Stimulated activated CD8-positive, alpha-beta memory T cell treated with anti-CD3 and anti-CD28 coated beads, Interleukin-15, amount 100 ng/mL, for 24 hours (primary cell): ENCODE results near the gene SPINK4.

ENCODE experiments used
- DNase-seq: peaks from one replicate; pipeline ENCODE4 v3.0.0-alpha.2; 2020; ENCODE audit warnings: low read depth

The SPINK4 gene, protein sequence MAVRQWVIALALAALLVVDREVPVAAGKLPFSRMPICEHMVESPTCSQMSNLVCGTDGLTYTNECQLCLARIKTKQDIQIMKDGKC

DNA sequence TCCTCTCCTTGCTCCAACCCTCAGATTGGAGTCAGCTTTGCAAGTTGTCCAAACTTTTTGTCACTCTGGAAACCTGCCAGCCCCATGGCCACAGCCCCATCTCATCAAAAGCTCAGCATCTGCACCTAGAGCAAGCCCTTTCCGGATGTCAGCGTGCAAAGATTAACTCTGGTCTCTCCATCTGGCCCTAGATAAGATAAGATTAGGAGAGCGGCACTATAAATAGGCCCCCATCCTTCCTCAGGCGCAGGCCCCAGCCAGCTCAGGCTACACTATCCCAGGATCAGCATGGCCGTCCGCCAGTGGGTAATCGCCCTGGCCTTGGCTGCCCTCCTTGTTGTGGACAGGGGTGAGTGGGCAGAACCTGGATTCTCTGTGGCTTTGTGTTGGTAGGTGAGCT lies at the start of gene SPINK4:
Gene SPINK4 (plus strand): TSS at position 247 of the 400 bp plus-strand sequence. CDS start 42 bp downstream, at position 289.
- DNase-seq, result no peak

DNA sequence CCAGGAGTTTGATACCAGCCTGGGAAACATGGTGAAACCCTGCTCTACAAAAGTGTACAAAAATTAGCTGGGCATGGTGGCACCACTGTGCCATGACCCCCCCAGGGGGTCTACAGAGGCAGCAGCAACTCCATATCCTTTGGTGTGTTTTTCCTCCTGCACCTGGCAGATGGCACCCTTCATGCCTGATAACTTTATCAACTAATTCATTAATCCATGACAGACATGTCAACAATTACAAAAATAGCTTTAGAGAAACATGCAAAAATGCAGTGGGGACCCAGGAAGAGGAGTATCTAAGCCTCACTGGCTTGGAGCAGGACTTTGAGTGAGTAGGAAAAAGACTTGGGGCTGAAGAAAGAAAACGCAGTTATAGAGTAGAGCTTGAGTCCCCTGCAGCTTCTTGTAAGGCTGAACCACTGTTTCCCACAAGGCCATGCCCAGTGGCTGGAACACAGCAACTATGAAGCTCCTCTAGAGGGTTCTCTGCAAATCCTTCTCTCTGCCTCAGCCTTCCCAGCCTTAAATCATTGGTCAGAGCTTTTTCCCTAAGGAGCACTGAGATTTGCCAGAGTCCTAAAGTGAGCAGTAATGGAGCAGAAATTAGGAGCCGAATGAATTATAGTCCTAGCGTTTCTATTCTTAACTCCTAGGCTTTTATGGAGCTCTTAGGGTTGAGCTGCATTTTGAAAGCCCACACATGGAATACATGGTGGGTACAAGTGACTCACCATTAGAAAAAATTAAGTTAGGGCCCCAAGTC lies 47.3 kb upstream of the SPINK4 start:
- DNase-seq, result no peak

DNA sequence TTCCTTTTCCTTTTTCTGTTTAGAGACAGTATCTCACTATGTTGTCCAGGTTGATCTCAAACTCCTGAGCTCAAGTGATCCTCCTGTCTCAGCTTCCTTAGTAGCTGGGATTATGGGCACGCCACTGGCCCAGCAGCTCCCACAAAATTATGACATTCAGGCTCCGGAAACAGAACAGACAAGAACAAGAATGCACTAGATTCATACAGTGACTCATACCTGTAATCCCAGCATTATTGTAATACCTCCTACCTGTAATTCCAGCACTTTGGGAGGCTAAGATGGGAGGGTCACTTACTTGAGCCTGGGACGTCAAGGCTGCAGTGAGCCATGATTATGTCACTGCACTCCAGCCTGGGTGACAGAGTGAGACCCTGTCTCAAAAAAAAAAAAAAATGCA lies 46.1 kb upstream of the SPINK4 start:
- DNase-seq, result no peak

DNA sequence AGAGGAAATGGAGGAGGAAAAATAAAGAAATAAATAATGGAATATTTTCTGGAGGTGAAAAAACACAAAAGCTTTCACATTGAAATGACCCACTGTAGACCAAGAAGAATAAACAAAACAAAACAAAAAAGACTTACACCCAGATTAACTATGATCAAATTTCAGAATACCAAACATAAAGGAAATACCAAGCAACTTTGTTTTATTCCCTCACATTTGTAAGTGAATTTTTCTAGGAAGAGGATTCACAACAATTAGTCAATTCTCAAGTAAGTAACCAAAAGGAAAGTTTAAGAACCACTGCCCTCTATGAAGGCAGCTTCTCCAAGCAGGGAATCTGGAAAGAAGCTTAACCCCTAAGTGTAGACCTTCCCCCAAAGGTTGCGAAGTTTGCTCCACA lies 43.2 kb upstream of the SPINK4 start:
- DNase-seq, result no peak

DNA sequence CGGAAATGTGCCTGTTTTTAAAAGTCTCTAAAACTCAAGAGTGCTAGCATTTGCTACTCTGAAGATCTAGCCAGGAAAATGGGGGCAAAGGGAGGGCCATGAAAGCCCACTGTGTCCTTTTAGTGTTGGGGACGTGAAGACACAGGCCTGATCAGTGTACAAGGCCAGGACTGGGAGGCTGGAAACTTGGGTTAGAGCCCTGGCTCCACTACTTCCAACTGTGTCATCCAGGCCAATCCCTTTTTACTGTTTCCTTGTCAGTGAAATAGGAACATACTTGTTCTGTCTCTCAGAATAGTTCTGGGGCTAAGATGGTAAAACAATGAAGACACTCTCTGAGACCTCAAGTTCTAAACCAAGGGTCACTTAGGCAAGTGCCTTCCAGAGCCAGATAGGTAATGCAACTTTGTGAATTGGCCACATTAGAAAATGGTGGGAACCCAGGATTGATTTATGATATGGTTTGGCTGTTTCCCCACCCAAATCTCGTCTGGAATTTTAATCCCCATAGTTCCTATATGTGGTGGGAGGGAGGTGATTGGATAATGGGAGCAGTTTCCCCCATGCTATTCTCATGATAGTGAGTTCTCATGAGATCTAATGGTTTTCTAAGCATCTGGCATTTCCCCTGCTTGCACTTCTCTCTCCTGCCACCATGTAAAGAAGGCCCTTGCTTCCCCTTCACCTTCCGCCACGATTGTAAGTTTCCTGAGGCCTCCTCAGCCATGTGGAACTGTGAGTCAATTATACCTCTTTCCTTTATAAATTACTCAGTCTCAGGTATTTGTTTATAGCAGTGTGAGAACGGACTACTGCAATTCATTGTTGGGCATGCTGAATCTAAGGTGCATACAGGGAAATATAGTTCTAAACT lies 42.5 kb upstream of the SPINK4 start:
- DNase-seq, result no peak

DNA sequence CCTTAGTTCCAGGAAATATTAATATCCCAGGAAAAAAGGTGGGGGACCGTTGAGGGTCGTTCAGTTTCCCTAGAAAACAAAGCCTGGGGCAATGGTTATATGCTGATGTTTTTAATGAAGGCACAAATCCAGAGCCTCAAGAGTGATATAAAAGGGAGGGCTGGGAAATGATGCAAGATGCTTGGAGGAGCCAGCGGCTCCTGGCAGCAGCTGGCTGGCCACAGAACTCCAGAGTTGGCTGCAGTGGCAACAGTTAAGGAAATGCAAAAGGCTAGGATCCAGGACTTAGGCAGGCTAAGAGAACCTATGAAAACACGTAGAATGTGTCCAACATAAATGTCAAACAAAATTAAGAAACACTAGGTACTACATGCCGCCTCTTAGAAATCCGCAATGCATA lies 41.8 kb upstream of the SPINK4 start:
- no peak for DNase-seq

DNA sequence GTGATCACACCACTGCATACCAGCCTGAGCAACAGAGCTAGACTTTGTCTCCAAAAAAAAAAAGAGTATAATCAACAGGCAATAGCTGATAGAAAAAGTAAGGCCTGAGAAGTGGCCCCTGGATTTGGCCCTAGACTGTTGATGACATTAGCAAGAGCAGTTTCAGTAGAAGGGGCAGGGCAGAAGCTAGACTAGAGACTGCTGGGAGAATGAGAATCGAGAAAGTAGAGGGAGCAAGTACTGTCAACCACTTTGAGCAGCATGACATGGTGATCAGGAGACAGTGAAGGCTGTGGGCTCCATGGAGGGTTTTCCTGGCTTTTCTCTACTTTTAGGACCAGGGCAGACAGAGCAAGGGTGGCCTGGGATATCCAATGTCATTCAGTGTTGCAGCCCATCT lies 37.9 kb upstream of the SPINK4 start:
- DNase-seq, result no peak

DNA sequence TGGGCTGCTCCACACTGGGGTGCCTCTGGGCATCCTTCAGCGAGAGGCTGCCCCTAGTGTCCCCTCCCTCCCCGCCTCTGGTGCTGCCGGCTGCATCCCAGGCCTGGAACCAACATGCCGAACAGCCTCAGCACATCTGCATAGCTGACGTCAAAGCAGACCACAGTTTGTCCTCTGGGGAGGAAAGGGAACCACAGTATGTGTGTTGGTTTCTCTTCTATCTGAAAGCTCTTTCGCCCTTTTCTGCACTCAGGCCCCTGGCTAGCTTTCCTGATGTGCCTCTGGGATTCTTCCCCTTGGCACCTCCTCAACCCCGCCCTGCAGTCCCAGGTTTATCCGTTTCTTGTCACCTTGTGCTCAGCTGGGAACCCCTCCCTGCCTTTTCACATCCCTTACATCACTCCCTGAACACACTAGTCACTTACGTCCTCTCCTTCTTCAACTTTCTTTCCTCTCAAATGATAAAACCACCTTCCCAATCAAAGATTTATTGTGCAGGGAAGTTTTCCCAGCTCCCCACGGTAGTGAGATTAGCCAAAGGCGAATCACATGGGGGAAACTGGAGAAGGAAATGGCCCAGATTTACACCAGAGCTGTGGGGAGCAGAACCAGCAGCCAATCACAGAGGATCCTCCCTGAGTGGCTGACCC lies 37.3 kb upstream of the SPINK4 start:
- no peak for DNase-seq

DNA sequence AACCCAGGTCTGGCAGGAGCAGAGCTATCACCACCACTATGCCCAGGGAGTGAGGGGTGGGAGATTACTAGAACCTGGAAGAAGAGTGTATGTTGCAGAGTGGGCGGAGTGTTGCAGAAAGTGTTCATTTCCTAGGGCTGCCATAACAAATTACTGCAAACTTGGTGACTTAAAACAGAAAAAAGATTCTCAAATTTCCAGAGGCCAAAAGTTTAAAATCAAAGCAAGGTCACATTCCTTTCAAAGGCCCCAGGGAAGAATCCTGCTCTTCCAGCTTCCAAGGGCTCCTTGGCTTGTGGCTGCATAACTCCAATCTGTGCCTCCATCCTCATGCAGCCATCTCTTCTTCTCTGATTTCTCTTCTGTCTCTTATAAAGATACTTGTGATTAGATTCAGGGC lies 30.6 kb upstream of the SPINK4 start:
- DNase-seq, result no peak

DNA sequence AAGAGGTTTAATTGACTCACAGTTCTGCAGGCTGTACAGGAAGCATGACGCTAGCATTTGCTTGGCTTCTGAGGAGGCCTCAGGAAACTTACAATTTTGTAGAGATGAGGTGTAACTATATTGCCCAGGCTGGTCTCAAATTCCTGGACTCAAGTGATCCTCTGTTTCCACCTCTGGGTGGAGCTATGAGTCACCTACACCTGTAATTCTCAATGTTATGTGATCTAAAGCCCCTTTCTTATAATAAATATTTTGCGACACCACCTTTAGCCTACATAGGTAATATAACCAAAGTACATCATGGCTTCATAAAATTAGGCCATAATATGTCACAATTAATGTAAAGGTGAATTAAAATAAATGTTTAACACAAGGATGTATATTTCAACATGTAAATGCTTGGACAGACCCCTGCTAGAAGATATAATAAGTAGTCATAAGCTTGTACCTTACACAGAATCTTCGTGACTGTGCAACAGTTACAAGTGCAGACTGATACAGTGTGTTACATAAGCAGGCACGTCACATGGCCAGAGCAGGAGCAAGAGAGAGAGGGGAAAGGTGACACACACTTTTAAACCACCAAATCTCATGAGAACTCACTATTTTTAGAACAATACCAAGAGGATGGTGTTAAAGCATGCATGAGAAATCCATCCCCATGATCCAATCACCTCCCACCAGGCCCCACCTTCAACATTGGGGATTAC lies 29.8 kb upstream of the SPINK4 start:
- DNase-seq, result no peak

DNA sequence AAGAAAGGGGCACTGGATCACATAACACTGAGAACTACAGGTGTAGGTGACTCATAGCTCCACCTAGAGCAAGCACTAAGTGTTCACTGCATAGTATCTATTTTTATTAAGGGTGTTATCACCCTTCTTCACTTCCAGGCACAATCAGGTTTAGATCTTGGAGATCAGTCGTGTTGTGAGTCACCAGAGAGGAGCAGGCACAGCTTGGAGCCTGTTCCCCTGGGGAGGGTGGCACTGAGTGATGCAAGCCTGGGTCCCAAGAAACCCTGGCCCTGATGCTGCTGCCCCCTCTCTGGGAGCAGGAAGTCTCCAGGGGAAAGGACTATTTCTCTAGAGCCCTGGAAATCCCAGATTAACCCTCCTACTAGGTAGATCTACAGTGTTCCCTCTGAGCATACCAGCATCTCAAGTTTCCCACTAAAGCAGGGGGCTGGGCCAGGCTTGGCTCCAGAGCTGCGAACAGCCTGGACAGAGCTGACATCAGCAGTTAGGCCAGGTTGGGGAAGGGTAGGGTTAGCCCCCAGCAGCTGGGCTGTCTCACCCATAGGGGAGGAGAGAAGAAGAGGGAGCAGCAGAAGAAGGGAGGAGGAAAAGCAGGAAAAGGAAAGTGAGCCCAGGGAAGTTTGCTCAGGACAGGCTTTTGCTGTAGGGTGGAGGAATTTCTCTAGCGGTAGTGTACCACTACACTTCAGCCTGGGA lies 28.1 kb upstream of the SPINK4 start:
- DNase-seq, result no peak

DNA sequence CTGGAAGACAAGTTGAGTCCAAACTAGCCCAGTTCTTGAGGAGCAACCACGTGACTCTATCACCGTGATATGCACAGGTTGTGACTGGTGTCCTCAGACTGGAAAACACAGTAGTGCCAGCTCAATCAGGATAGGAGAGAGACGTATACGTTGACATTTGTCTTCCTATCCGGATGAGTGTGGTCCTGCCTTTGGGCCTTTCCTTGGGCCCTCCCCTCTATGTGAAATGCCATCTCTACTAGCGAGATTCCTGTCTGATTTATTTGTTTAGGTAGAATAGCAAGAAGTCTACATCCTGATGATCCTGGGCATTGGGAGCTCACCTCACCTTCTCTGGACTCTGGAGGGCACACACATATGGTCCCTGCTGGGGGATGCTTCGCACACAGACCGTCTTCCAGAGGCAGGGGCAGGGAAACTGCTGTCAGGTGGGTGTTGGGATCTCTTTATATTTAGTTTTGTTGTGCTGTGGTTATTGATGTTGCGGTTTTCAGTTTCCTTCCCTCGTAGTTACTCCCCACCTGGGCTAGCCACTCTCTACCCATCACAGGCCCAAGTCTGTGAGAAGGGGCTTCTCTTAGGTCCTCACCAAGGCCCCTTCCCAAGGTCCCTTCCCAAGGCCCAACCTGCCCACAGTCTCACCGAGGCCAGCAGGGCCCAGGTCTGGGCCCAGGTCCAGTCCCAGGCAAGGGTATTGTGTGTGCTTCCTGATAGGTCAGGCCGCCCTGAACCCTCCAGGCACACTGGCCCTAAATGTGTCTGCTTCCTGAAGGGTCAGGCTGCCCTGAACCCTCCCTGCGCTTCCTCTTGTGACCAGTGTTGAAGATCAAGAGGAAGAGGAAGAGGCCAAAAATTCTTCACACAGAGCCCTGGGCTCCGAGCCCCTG lies 19.0 kb upstream of the SPINK4 start:
- DNase-seq, result no peak

DNA sequence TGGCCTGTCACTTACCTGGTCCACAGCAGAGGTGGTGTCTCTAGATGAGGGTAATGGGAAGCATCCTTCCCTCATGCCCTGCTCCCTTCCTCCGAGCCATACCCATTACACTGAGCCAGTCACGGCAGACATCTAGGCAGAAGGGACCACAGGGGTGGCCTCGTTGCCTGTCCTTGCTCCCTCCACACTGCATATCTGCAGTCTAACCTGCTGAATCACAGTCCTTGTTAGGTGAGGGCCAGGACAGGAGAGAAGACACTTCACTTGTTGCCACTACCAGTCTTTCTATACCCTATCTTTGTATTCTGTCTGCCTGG lies 18.4 kb upstream of the SPINK4 start:
- no peak for DNase-seq

DNA sequence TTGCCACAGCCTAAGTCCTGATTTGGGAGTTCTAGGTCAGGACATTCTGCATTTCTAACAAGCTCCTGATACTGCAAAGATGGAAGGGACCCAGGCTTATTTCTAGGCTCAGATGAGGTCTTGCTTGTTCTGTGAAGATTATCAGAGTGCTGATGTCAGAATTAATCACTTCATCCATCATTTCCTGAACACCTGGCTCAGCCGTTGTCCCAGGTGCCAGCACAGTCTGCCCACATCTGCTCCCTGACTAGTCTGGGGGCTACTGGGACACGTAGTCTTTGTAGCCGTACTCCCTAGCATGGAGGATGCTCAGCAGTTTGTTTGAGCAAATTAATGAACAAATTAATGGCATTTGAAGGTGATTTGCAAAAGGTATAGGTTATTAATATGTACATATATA lies 17.9 kb upstream of the SPINK4 start:
- DNase-seq, result no peak

DNA sequence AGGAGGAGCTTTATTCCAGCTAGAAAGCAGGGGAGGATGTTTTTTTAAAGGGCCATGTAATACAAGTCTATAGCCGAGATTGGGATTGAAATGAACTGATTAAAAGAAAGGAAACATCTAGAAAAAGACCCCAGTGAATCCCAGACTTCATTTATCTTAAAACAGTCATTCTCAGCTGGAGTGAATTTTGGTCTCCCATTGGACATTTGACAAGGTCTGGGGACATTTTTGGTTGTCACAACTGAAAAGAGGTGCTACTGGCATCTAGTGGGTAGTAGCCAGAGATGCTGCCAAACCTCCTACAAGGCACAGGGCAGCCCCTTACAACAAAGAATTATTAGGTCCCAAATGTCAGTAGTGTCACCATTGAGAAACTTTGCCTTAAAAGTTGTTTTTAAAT lies 16.3 kb upstream of the SPINK4 start:
- no peak for DNase-seq

DNA sequence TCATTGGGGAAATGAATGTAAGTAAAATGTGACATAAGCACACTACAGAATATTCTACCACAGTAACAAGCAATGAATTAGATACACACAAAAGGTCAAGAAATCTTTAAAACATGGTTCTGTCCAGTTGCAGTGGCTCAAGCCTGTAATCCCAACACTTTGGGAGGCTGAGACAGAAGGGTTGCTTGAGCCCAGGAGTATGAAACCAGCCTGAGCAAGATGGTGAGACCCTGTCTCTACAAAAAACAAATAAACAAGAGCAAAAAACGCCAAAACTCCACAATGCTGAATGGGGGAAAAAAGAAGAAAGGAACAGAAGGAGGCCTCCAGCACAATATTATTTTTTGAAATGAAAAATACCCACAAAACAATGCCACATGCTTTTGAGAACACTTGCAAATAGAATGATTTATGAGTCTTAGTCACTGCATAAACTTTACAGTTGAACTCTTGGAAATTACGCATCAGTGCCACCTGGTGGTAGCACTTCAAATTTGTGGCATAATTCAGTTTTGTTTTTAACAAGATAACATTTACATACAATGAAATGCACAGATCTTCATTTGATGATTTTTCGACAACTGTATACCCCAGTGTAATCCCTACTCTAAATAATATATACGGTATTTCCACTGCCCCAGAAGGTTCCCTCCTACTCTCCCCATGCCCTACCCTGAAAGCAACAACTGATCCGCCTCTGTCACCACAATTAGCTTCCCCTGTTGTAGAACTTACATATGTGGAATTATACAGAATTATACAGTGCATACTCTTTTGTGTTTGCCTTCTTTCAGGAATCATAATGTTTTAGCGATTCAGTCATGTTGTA lies 14.4 kb upstream of the SPINK4 start:
- DNase-seq, result peak; percentile 16

DNA sequence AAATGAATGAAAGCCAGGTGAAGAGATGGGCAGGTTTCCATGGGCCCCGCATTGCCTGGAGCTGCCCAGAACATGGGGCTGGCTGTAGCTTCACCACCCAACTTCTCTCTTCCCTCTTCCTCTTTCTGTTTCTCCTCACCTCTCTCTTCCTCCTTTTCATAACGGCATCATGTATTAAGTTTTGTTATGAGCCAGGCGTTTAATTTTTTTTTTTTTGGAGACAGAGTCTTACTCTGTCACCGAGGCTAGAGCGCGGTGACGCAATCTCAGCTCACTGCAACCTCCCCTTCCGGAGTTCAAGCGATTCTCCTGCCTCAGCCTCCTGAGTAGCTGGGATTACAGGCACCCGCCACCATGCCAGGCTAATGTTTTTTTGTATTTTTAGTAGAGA lies 13.0 kb upstream of the SPINK4 start:
- DNase-seq, result no peak

DNA sequence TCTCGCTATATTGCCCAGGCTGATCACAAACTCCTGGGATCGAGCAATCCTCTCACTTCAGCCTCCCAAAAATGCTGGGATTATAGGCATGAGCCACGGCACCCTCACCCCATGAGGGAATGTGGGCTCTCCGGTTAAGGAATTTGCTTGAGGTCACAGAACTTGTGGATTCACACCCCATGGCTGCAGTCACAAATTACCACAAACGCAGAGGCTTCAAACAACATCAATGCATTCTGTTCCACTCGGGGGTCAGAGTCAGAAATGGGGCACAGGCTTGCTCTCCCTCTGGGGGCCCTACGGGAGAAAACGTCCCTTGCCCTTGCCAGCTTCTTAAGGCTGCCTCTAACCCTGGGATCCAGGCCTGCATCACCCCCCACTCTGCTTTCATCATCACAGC lies 12.2 kb upstream of the SPINK4 start:
- no peak for DNase-seq

DNA sequence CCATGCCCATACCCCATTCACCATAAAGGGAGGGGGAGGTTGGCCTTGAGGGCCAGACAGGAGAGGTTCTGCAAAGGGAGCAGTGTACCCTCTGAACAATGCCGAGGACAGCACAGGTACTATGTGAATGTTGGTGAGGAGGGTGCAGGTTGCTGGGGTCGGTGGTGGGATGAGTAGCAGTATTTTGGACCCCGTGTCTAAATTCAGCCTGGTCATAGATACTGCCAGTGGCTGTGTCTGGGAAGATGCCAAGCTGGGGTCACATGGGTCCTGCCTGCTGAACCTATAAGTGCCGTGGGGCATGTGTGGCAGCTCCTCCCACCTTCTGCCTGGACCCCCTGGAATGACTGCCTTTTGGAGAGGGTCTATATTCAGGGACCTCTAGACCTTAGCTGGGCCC lies 11.4 kb upstream of the SPINK4 start:
- DNase-seq, result no peak
